AG04449 (cell line): ENCODE results near the gene GUCY1A2.

Source experiments
- CTCF ChIA-PET: fragments of 350-600 bp; formaldehyde crosslinking; extraction: SDS; loops from one replicate; lab custom pipeline; 2021; ENCODE audit warnings: antibody characterized with exemption; lab: Yijun Ruan, JAX
- POLR2A ChIA-PET: fragments of 400-600, 350-600 bp; formaldehyde crosslinking; extraction: SDS; loops from one replicate; lab custom pipeline; 2020; ENCODE audit warnings: antibody characterized with exemption, inconsistent platforms; lab: Yijun Ruan, JAX
- DNase-seq: peaks from one replicate; pipeline ENCODE4 v3.0.0-alpha.2; 2010; ENCODE audit warnings: low read depth, low spot score
- H3K4me3 ChIP-seq: 2 replicates; pipeline ENCODE4 v1.5.1; 2011; ENCODE audit warnings: low read depth, mild to moderate bottlenecking, control low read depth, low read length
- TF ChIP-seq, protein P1 (sequence below): IDR thresholded peaks from one replicate; pipeline ENCODE4 v1.5.1; 2011; ENCODE audit warnings: mild to moderate bottlenecking, moderate library complexity, low read length, control low read depth, inconsistent platforms; ENCODE audit not compliant: insufficient read depth; ENCODE audit errors: missing control alignments

Gene GUCY1A2

DNA sequence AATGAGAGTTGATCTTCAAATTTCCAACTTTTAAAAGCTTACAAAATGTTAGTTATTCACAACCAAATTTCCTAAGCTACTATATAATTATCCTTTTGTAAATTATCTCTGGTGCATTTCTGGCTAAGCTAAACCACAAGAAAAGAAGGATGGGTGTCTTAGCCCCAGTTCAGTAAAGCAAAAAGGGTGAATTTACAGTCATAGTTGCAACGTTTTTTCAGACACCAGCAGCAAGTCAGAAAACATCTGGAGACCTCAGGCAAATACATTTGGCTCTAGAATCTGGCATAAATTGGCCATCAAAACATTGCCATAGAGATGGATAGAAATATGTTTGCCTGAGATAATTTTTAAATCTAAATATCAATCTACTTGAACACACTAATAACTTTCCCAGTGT is 257.0 kb downstream of the GUCY1A2 start:
- ChIA-PET POLR2A (no interaction called here), CTCF (no interaction called here)
- H3K4me3 ChIP-seq = no peak overlapping the region
- DNase-seq = no peak
- TF ChIP-seq, protein P1, sequence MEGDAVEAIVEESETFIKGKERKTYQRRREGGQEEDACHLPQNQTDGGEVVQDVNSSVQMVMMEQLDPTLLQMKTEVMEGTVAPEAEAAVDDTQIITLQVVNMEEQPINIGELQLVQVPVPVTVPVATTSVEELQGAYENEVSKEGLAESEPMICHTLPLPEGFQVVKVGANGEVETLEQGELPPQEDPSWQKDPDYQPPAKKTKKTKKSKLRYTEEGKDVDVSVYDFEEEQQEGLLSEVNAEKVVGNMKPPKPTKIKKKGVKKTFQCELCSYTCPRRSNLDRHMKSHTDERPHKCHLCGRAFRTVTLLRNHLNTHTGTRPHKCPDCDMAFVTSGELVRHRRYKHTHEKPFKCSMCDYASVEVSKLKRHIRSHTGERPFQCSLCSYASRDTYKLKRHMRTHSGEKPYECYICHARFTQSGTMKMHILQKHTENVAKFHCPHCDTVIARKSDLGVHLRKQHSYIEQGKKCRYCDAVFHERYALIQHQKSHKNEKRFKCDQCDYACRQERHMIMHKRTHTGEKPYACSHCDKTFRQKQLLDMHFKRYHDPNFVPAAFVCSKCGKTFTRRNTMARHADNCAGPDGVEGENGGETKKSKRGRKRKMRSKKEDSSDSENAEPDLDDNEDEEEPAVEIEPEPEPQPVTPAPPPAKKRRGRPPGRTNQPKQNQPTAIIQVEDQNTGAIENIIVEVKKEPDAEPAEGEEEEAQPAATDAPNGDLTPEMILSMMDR = no peak

GRCh38 chr11:106748059-106748458 is 270.2 kb downstream of the GUCY1A2 start:
- TF ChIP-seq, protein P1 = no peak
- CTCF ChIA-PET = interaction anchor here (1.5 kb wide), 1 partner anchor 26 kb away, joined by 5 read pairs; no protein-coding TSS in a partner anchor
- no peak overlapping the region for H3K4me3 ChIP-seq
- DNase-seq = no peak
- POLR2A ChIA-PET = no interaction called here

GRCh38 chr11:106745941-106746340 is 272.3 kb downstream of the GUCY1A2 start:
- ChIA-PET CTCF (no interaction called here), POLR2A (no interaction called here)
- TF ChIP-seq, protein P1 = no peak
- no peak overlapping the region for H3K4me3 ChIP-seq
- DNase-seq = no peak

GRCh38 chr11:106733635-106734034 is 284.6 kb downstream of the GUCY1A2 start:
- no peak overlapping the region for H3K4me3 ChIP-seq
- ChIA-PET POLR2A (no interaction called here), CTCF (interaction anchor here (1.4 kb wide), 1 partner anchor 284 kb away, joined by 3 read pairs; the partner anchor contains the start of gene GUCY1A2)
- TF ChIP-seq, protein P1 = no peak
- DNase-seq = no peak

GRCh38 chr11:106728859-106729258 is 289.4 kb downstream of the GUCY1A2 start:
- no peak for DNase-seq
- TF ChIP-seq, protein P1 = no peak
- ChIA-PET POLR2A (no interaction called here), CTCF (no interaction called here)
- no peak overlapping the region for H3K4me3 ChIP-seq

DNA sequence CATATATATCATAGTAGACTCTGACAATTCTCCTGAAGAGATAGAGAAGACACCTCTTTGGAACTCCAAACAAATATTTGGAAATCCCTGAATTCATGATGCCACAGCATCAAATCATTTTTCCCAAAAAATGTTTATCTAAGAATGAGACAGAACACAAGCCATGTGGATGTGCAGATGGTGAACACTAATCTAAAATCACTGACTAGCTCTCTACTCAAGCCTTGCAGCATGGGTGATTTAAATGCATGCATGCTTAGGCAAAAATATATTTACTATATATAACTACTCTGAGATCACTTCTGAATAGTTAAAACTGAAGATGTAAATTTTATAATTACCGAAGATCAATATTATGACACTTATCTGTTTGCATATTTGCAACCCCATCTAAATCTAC is 289.9 kb downstream of the GUCY1A2 start:
- ChIA-PET POLR2A (no interaction called here), CTCF (no interaction called here)
- TF ChIP-seq, protein P1 = no peak

More for the DNA sequence above, 289.9 kb downstream of the GUCY1A2 start:
- DNase-seq = no peak
- no peak overlapping the region for H3K4me3 ChIP-seq
